Endothelial cell of umbilical vein (primary cell): ENCODE data around the gene ARG1. TPM values are rescaled to one million over a fixed set of nuclear protein-coding genes. Genes with fewer than 3 reads are reported as not detected.

Experiments
- BruUV-seq: library from RNA; stranded (reverse); fragments of 400-500 nt; replicated peaks from 2 replicates; lab custom pipeline; 2021; lab: Mats Ljungman, UMichigan
- CTCF ChIA-PET: fragments of 300-600, 350-600 bp; sonication (Branson Sonifier 250); formaldehyde crosslinking; loops from one replicate; lab custom pipeline; 2021; ENCODE audit warnings: antibody characterized with exemption, inconsistent platforms; lab: Charles Lee
- POLR2A ChIA-PET: fragments of 300-600, 350-600 bp; sonication (Branson Sonifier 250); formaldehyde crosslinking; loops from one replicate; lab custom pipeline; 2021; ENCODE audit warnings: antibody characterized with exemption, inconsistent platforms; lab: Charles Lee
- DNase-seq: peaks from one replicate; pipeline ENCODE4 v3.0.0-alpha.2; 2011; ENCODE audit warnings: low read depth, low spot score
- FAIRE-seq: peaks from 2 replicates; lab custom pipeline; 2011; peaks lifted over from hg19 to GRCh38; lab: Jason Lieb, UNC
- H2AFZ ChIP-seq: 2 replicates; pipeline ENCODE4 v1.6.0; 2012; ENCODE audit warnings: low read depth, low read length, control low read depth, inconsistent platforms
- H3K27ac ChIP-seq: 2 replicates; pipeline ENCODE4 v1.5.1; 2011; ENCODE audit warnings: low read depth, mild to moderate bottlenecking, control low read depth, low read length, moderate library complexity; ENCODE audit not compliant: insufficient read depth
- H3K27me3 ChIP-seq, 2 experiments: 2 replicates each; pipeline versions ENCODE4 v1.6.0 to v1.6.1; 2011; ENCODE audit warnings: low read length in 2 of 2, mixed read lengths in 1 of 2; ENCODE audit not compliant: control insufficient read depth in 2 of 2, insufficient read depth in 2 of 2
- H3K36me3 ChIP-seq, 2 experiments: 2 replicates in 1 of 2; 3 replicates in 1 of 2; pipeline ENCODE4 v1.5.1; 2011; ENCODE audit warnings: low read length in 2 of 2, mild to moderate bottlenecking in 1 of 2, moderate library complexity in 1 of 2; ENCODE audit not compliant: control insufficient read depth in 2 of 2, insufficient read depth in 2 of 2; ENCODE audit errors: extremely low read depth in 1 of 2
- H3K4me1 ChIP-seq: 3 replicates; pipeline ENCODE4 v1.5.1; 2011; ENCODE audit warnings: mild to moderate bottlenecking, low read length; ENCODE audit not compliant: control insufficient read depth, insufficient read depth; ENCODE audit errors: extremely low read depth
- H3K4me2 ChIP-seq: 2 replicates; pipeline ENCODE4 v1.6.1; 2011; ENCODE audit warnings: low read length, control low read depth, mixed read lengths; ENCODE audit not compliant: insufficient read depth
- H3K4me3 ChIP-seq, 3 experiments: fragments of 200-600 bp in 1 of 3; sonication (generic), shearing (Covaris generic) in 1 of 3; replicated peaks in 1 of 3; 2 replicates each; pipeline ENCODE4 v1.5.1; 2011 to 2016; ENCODE audit warnings: control low read depth in 3 of 3, low read length in 3 of 3, mild to moderate bottlenecking in 2 of 3, inconsistent platforms in 1 of 3, low read depth in 1 of 3, moderate library complexity in 1 of 3; ENCODE audit not compliant: insufficient read depth in 1 of 3
- H3K79me2 ChIP-seq: 2 replicates; pipeline ENCODE4 v1.6.0; 2012; ENCODE audit warnings: low read length, inconsistent platforms; ENCODE audit not compliant: control insufficient read depth, insufficient read depth
- H3K9ac ChIP-seq: replicated peaks from 2 replicates; pipeline ENCODE3; 2011; ENCODE audit warnings: low read length, control low read depth; ENCODE audit not compliant: insufficient read depth; ENCODE audit errors: extremely low read depth
- H3K9me1 ChIP-seq: replicated peaks from 3 replicates; pipeline ENCODE4 v1.6.0; 2011; ENCODE audit warnings: mild to moderate bottlenecking, low read length; ENCODE audit not compliant: control insufficient read depth, insufficient read depth; ENCODE audit errors: extremely low read depth
- H3K9me3 ChIP-seq: replicated peaks from 2 replicates; pipeline ENCODE4 v1.5.1; 2012; ENCODE audit warnings: low read length, inconsistent platforms; ENCODE audit not compliant: control insufficient read depth, insufficient read depth
- H4K20me1 ChIP-seq: replicated peaks from 2 replicates; pipeline ENCODE3; 2011; ENCODE audit warnings: mild to moderate bottlenecking, low read length; ENCODE audit not compliant: control insufficient read depth, insufficient read depth; ENCODE audit errors: extremely low read depth
- EZH2 ChIP-seq: IDR thresholded peaks from 2 replicates; pipeline ENCODE4 v1.6.1; 2012; ENCODE audit warnings: borderline replicate concordance, low read depth, mild to moderate bottlenecking, moderate library complexity, low read length, inconsistent platforms; ENCODE audit not compliant: severe bottlenecking
- FOS ChIP-seq: IDR thresholded peaks from 2 replicates; pipeline ENCODE4 v1.6.1; 2011; ENCODE audit warnings: mild to moderate bottlenecking, low read length, moderate library complexity, borderline replicate concordance; ENCODE audit not compliant: insufficient read depth
- GATA2 ChIP-seq: IDR thresholded peaks from 2 replicates; pipeline ENCODE4 v1.7.0; 2011; ENCODE audit warnings: low read depth, mild to moderate bottlenecking, moderate library complexity, mixed read lengths, low read length; ENCODE audit not compliant: insufficient read length, insufficient read depth
- JUN ChIP-seq: IDR thresholded peaks from 2 replicates; pipeline ENCODE4 v1.6.1; 2011; ENCODE audit warnings: borderline replicate concordance, low read depth; ENCODE audit not compliant: insufficient read length, insufficient read depth
- MYC ChIP-seq: IDR thresholded peaks from one replicate; pipeline ENCODE4 v1.6.1; 2011; ENCODE audit warnings: mild to moderate bottlenecking, low read depth, low read length
- POLR2A ChIP-seq: IDR thresholded peaks from 2 replicates; pipeline ENCODE4 v1.6.1; 2012; ENCODE audit warnings: low read depth, mild to moderate bottlenecking, control low read depth, low read length
- POLR2AphosphoS5 ChIP-seq: IDR thresholded peaks from 2 replicates; pipeline ENCODE4 v1.6.1; 2012; ENCODE audit warnings: low read depth, mild to moderate bottlenecking, control low read depth, low read length, moderate library complexity; ENCODE audit not compliant: insufficient read depth
- dilution Hi-C: fragments of 300-500 bp; cut with MboI; formaldehyde crosslinking; loops from one replicate; pipeline ENCODE4 v1.15.0; 2019; ENCODE audit warnings: low sequenced_read_pairs; ENCODE audit not compliant: extremely low pct_ligation_motif_present
- intact Hi-C: fragments of 100-400 bp; cut with micrococcal nuclease; formaldehyde crosslinking; loops from one replicate; pipeline ENCODE4 v1.10.0; 2022
- polyA plus RNA-seq, 4 experiments: library from polyadenylated mRNA; depleted of rRNA in 3 of 4; stranded (reverse) in 3 of 4; unstranded in 1 of 4; fragments of >200 nt; gene quantifications; 2 replicates each; pipeline versions ENCODE4 v1.2.1 to v1.2.3, GENCODE V29; 2011 to 2012; ENCODE audit warnings: missing spikeins in 1 of 4
- total RNA-seq: library from RNA; stranded (reverse); gene quantifications from 2 replicates; pipeline ENCODE4 v1.2.3, GENCODE V29; 2021
- TF ChIP-seq, protein P1 (sequence below): IDR thresholded peaks from 2 replicates; pipeline ENCODE4 v1.6.1; 2011; ENCODE audit not compliant: insufficient read depth, insufficient read length
- TF ChIP-seq, protein P2 (sequence below), 2 donors: IDR thresholded peaks; 1 replicate in 1 of 2; 2 replicates in 1 of 2; pipeline ENCODE4 v1.5.1; 2011; ENCODE audit warnings: low read length in 2 of 2, mild to moderate bottlenecking in 2 of 2, moderate library complexity in 2 of 2, control low read depth in 1 of 2, inconsistent platforms in 1 of 2, low read depth in 1 of 2; ENCODE audit not compliant: insufficient read depth in 1 of 2; ENCODE audit errors: extremely low read depth in 1 of 2

Gene ARG1
- total and polyA plus RNA-seq, 2 donors (not counting 3 experiments of a cell fraction or from before 2014, with no cell fraction given) = not detected

DNA sequence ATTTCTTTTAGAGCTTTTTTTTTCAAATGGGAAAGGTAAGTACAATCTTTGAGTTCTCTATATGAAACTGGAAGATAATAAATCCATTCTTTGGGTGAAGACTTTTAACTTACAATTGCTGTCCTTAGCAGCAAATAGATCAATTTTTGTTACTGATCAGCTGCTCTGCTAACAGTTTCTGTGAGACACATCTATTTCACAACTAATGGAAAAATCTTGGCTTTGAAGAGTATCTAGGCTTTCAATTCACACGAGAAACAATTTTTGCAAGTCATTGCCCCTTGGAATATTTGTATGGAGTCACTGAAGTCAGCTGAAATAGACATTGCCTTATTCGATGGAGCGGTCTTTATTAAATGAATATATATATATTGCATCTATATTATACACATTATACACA is 20.5 kb upstream of the ARG1 start:
- TF ChIP-seq, protein P1, sequence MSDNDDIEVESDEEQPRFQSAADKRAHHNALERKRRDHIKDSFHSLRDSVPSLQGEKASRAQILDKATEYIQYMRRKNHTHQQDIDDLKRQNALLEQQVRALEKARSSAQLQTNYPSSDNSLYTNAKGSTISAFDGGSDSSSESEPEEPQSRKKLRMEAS = no peak
- no peak for TF ChIP-seq MYC
- TF ChIP-seq POLR2A = no peak
- no peak for TF ChIP-seq JUN
- TF ChIP-seq, protein P2, sequence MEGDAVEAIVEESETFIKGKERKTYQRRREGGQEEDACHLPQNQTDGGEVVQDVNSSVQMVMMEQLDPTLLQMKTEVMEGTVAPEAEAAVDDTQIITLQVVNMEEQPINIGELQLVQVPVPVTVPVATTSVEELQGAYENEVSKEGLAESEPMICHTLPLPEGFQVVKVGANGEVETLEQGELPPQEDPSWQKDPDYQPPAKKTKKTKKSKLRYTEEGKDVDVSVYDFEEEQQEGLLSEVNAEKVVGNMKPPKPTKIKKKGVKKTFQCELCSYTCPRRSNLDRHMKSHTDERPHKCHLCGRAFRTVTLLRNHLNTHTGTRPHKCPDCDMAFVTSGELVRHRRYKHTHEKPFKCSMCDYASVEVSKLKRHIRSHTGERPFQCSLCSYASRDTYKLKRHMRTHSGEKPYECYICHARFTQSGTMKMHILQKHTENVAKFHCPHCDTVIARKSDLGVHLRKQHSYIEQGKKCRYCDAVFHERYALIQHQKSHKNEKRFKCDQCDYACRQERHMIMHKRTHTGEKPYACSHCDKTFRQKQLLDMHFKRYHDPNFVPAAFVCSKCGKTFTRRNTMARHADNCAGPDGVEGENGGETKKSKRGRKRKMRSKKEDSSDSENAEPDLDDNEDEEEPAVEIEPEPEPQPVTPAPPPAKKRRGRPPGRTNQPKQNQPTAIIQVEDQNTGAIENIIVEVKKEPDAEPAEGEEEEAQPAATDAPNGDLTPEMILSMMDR (IDR thresholded peaks at IDR 0.05; ENCODE audit: extremely low read depth in 1 of 2, insufficient read depth in 1 of 2, low read depth in 1 of 2, low read length in 2 of 2) = no peak
- TF ChIP-seq GATA2 = no peak
- TF ChIP-seq EZH2 = no peak
- TF ChIP-seq POLR2AphosphoS5 = no peak
- no peak for TF ChIP-seq FOS
- Histone ChIP-seq H2AFZ (no peak overlapping the region), H3K79me2 (no peaks in the 10 kb centered on the region), H3K4me2 (no peak overlapping the region), H4K20me1 (no peaks in the 10 kb centered on the region), H3K27me3 (no peaks in the 10 kb centered on the region), H3K4me3 (no peak overlapping the region), H3K36me3 (no peaks in the 10 kb centered on the region), H3K9me1 (no peaks in the 10 kb centered on the region), H3K9me3 (no peaks in the 10 kb centered on the region), H3K27ac (no peak overlapping the region), H3K4me1 (no peaks in the 10 kb centered on the region), H3K9ac (no peak overlapping the region)
- intact Hi-C loops (no loop called here), dilution Hi-C loops (no loop called here)
- DNase-seq = no peak
- no peak for FAIRE-seq
- ChIA-PET POLR2A (no interaction called here), CTCF (interaction anchor here (2.0 kb wide), 1 partner anchor 33 kb away, joined by 5 read pairs; no protein-coding TSS in a partner anchor)
- BruUV-seq = no TSS peak
